ENCODE results near the gene MPPED2.

- TF ChIP-seq CTCF (IDR thresholded peaks at IDR 0.05) (no peak), POLR2AphosphoS5 (IDR thresholded peaks at IDR 0.05) (no peak), POLR2A (IDR thresholded peaks at IDR 0.05) (no peak)
These were observed 182.0 kb downstream of the MPPED2 start for GRCh38 chr11:30404136-30404535.
